NOMO-1 treated with DMSO at 0.1 percent for 48 hours (cell line): ENCODE data around the gene BTBD10.

Experiments
- DNase-seq: peaks from one replicate; lab custom pipeline; 2025; ENCODE audit not compliant: unreplicated experiment; lab: John Stamatoyannopoulos, UW

BTBD10 gene

DNA sequence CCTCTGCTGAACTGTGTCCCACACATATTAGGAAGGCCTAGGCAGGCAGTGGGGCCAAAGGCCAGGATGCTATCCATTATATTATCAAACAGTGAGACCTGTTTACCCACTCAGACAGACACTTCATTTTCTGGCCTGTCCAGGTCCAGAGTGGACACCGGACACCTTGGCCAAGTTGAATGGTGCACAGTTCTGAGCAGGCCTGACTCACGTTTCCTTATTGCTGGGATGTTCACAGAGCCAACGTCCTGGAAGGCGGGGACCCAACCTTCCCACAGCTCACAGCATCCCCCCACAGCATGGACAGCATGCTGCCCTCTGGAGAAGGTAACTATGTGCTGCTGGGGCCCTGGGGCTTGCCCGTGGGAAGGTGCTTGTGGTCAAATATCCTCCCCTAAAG lies 86.6 kb downstream of the BTBD10 start:
- DNase-seq = no peak

DNA sequence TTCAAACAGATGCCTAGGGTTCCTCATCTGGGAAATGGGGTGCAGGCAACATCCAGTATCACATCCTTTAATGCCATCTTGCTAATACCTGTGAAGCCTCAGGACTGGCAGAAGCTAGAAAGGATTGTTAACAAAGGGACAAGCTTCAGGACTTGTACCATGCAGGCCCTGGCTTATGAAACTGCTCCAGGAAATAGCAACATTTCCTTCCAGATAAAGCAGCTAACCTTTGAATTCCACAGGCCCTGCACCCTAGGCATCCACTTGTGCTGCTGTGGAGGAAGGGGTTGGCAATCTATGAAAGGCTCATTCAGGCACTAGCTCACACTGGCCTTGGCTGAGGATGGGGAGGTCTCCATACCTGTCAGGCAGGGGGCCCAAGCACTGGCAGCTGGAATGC lies 87.2 kb downstream of the BTBD10 start:
- DNase-seq = no peak

DNA sequence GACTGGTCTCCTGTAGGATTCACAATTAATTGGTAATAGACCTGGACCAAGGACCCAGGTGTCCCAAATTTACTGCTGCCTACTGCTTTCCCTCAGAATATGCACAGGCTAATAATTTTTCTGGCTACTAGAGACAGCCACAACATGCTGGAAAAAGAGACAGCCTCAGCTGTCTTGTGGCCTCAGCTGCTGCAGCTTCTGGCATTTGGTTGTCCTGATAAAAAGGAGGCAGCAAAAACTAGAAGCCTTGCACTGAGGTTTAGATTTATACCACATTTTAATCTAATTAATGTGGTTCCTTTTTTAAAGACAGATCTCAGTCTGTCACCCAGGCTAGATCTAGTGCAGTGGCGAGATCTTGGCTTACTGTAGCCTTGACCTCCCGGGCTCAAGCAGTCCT lies 89.8 kb downstream of the BTBD10 start:
- DNase-seq = no peak

DNA sequence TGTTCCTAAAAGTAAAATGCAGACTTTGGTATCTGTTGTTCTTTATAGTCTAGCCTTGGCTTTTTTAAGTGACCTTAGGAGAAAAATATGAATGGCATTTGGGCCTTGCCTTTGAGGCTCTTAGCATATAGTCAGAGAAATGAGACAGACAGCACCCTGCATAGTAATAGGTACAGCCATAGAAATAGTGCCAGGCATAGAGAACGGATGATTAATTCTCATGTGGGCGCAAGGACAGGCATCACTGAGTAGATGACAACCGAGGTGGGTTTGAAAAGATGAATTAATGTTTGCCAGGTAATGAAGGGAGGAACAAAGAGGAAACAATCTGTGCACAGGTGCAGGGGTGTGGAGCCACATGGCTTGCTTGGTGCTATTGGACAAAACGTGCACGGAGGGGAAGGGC lies 95.0 kb downstream of the BTBD10 start:
- DNase-seq = no peak

DNA sequence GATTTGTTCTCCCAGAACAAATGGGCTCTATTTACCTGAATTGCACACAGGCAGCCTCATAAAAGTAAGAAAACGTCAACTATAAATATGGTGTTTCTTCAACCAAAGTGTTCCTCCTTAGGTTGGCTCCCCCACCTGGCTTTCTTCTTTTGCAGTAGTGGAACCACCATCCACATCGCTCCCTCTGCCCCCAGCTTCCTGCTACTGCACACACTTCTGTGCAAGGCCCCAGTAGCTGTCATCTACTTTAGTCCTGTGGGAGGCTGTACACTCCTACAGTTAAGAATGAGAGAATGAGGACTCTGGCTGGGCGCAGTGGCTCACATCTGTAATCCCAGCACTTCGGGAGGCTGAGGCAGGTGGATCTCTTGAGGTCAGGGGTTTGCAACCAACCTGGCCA lies 95.9 kb downstream of the BTBD10 start:
- no peak for DNase-seq

DNA sequence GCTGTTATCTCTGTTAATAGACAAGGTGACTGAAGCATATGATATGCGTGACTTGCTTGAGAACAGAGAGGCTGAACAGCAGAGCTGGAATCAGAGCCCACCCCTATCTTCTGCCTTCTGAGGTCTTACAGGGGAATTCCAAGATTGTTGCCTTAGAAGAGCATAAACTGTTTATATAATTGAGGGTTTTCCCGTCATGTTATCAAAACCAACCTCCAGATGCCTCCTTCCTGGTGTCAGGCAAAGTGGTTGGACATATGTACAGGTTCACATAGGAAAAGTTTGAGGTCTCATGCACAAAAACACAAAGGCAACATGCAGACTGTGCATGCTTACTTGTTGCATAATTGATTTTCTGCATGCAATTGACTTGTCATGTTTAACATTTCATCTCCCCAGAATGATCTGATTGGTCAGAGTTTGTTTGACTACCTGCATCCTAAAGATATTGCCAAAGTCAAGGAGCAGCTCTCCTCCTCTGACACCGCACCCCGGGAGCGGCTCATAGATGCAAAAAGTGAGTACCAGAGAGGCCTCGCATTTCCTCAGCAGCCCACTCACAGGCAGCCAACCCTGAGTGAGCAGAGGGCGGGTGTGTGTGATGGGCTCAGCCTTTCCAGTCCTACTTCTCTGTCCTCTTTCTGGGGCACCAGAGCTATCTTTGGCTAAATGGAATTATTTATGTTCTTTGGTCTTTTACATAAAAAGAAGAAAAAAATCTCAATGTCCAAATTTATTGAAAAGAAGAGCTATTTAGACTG lies 96.6 kb downstream of the BTBD10 start:
- no peak for DNase-seq

DNA sequence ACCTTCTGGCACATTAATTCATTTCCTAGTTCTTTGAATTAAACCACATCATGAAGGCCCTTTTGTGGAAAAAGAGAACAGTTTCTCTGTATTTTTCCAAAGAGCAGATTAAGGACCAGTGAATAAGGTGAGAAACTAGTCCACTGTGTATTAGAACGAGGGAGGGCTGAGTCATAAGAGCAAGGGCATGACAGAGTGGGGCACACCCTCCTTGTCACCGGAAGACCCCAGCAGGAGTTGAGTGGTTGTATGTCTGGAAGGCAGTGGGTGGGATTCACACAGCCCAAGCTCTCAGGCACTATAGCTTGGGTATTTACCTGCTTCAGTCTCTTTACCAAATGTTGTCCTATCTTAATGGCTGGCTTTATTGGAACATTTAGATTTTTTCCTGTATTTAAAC lies 98.6 kb downstream of the BTBD10 start:
- DNase-seq = no peak

DNA sequence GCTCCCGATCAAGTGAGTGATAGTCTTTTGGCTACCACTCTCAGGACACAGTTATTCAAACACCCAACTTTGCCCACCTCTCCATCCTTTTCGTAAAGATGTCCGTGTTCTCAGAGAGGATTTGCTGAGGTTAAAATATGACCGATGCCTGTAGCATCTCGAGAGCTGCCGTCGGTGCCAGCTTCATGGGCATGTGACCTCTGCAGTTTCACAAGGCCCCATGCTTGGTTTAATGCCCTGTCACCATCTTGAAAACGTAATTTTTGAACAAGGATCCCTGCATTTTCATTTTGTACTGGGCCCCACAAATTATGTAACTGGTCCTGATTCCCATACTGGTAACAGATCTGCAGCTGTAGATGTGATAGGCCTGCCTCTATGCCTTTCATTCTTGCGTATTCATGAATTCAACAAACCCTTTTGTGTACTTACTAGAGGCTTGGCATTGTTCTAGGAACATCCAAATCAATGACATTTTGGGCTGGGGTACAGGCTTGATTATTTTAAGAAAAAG lies 100.4 kb downstream of the BTBD10 start:
- DNase-seq = no peak

DNA sequence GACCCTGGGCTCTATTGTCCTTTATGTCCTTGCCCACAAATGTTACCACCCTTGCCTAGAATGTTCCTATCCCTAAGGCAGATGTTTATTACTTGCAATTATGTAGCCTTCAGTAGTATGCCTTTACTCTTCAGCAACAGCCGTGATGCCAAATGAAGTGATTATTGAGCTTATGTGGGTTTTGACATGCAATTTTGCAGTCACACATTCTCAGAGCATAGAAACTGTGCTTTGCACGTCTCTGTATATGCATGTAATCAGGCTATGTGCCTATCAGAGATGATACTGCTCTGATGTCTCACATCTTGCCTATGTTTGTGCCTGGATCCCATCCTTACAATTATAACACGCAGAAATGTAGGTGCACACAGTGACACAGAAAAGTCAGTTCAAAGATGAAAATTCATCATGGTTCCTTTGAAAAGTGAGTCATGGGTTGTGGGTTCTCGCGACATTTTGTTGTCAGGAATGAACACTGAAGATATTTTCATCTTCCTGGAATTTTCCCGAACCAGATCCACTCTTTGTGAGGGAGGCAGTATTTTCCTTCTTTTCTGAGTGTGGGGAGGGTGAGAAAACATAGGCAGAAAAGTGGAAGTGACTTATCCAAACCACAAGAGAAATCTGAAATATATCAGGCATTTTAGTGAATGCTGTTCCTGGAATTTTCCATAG lies 104.3 kb downstream of the BTBD10 start:
- DNase-seq = no peak

DNA sequence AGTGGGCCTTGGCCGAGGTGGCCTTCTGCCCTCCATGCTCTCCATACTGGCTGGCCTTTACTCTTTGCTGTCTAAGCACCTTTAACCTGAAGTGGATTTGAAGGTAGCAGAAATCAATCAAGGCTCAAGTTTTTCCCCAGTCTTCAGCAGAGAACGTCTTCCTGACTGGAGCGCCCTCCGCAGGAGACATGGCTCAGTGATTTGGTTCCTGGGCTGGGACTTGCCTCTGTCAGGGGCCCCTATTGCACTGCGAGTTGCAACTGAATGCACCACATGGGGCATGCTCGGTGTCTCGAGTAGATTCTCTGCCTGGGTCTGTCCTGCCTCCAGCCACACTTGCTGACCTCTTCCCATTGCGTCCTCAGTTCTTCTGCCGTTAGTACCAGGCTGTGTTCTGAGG lies 105.8 kb downstream of the BTBD10 start:
- no peak for DNase-seq

DNA sequence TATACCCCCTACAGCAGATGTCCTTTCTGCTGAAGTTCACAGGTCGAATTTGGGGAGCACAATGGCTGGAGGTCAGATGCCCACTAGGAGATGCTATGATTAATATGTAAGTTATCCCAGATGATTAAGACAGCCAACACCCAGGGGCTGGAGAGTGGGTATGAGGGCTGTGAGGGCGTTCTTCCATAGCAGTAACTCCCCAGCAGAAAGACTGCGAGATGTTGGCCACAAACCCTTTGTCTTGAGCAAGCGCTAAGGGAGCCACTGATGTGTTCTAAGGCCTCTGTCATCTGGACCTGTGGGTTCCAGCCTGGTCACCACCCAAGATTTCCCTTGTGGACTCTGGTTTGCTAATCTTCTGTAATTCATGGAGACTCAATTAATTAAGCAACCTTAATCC lies 107.8 kb downstream of the BTBD10 start:
- no peak for DNase-seq

DNA sequence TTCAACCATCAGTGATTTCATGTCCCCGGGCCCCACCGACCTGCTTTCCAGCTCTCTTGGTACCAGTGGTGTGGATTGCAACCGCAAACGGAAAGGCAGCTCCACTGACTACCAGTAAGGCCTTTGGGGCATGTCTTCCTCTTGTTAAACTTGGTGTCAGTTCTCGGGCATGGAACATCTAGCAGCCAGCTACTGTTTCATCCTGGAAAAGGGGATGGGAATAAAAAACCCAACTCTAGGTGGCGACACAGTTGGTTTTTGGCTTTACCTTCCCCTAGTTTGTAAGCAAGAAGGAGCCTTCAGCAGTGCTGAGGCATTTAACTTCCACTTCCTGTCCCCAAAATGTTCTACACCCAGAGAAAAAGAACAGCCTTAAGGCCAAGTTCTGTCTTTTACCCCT lies 108.7 kb downstream of the BTBD10 start:
- no peak for DNase-seq

DNA sequence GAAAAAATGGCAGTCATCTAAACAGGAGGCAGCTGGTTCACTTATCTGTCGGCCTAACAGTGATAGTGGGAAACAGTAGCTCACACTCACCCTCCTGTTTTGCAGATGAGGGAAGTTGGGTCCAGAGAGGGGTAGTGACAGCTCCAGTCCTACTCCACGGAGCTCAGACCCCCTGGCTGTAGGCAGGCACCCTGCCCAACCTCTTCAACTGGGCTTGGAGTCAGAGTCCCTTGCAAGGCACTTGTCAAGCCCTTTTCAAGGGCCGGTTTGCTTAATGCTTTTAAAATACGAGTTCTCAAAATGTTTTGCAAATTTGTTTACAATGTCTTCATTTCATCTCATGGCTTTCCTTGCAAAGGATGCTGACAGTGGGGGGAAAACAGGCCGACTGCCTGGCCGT lies 110.3 kb downstream of the BTBD10 start:
- no peak for DNase-seq

DNA sequence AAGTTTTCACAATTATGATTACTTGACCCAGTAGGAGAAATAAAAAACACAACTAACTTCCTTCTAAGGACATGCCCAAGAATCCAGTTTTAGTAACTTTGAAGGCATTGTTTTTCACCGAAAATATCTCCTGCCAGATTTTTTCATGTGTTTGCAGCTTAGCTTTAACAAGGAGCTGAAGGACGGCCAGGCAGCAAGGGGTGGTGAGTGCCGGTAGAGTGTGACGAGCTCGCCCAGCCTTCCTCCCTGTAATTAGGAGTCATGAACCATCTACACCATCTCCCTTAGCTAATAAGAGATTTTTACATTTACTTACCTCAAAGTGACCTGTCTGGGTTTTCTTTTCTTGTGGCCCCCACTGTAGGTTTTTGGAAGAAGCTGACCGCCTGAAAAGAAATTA lies 113.4 kb downstream of the BTBD10 start:
- no peak for DNase-seq

DNA sequence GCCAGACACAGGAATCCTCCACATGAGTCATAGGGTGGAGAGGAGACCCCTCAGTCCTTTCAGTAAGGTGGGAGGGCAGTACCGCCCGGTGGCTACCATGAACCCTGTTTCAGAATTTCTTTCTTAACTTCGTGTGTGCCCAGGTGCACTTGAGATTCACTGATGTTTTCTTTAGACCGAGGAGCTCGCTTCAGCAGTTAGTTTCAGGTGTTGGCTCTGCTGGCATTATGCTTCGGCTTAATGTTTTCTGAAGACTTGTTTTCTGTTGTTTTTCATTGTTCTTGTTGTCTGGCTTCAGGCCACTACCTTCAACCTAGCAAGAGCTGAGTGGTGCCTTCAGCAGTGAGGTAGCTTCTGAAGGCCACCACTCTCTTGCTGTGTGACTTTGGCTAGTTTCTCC lies 114.0 kb downstream of the BTBD10 start:
- no peak for DNase-seq

DNA sequence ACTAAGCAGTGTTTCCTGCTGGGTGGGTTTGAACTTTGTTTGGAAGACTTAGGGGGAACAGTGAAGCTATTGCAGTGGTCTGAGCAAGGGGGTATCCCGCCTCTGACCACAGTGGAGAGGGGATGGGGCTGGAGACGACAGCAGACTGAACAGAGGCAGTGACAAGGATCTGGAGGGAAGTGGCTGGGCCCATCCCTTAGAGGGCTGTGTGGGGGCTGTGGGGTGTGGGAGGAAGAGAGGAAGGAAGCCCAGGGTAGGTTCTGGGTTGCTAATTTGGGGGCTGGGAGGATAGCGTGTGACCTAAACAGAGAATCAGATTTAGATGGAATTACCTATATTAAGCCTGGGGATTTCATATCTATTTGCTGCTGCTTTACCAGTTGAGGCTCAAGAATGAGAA lies 114.7 kb downstream of the BTBD10 start:
- DNase-seq = no peak

DNA sequence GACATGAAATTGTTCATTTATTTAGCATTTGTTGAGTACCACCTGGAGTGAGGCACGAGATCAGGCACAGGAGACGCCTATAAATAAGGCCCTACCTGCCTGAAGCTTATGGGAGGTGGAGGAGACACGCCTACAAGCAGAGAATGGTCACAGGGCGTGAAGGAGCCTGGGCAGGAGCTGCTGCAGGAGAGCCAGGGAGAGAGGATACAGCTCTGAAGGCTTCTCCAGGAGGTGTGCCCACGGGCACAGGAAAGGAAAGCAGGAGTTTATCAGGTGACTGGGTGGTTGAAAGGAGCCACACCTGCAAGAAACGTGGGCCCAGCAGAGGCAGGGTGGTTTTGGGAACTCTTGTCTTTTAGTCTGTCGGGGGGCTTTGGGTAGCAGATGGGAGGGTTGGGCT lies 115.1 kb downstream of the BTBD10 start:
- no peak for DNase-seq

DNA sequence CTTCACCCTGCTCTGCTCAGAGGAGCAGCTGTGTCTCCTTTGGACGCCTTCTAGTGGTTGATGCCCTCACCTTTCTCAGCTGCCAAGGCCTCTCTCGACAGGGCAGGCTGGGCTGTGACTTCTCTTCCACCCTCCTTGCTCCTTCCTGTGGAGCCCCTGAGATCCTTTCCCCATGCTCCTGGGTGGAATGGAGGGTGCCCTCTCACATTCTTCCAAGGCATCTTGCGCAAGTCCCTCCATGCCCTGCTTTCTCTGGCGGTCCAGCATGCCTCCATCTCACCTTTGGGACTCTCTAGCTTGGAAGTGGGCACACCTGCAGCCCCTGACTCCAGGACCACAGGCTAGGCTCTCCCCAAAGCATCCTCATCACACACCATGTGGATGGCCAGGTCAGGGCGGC lies 116.6 kb downstream of the BTBD10 start:
- no peak for DNase-seq

DNA sequence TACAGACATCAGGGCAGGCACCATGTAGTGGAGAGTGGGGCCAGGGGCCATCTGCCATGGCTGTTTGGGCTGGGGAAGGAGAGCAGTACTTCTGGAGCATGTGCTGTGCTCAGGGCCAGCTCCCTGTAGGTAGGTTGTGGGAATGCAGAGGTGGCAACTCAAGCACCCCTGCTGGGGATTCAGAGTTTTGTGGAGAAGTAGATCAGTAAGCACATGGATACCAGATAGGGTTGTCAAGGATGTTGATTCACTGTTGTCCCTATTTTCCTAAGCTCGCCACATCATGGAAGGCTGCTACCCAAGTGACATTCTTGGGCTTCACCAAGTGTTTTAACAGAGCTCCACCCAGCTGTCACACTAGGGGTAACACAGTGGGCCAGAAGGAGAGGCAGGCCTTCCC lies 118.2 kb downstream of the BTBD10 start:
- DNase-seq = no peak

DNA sequence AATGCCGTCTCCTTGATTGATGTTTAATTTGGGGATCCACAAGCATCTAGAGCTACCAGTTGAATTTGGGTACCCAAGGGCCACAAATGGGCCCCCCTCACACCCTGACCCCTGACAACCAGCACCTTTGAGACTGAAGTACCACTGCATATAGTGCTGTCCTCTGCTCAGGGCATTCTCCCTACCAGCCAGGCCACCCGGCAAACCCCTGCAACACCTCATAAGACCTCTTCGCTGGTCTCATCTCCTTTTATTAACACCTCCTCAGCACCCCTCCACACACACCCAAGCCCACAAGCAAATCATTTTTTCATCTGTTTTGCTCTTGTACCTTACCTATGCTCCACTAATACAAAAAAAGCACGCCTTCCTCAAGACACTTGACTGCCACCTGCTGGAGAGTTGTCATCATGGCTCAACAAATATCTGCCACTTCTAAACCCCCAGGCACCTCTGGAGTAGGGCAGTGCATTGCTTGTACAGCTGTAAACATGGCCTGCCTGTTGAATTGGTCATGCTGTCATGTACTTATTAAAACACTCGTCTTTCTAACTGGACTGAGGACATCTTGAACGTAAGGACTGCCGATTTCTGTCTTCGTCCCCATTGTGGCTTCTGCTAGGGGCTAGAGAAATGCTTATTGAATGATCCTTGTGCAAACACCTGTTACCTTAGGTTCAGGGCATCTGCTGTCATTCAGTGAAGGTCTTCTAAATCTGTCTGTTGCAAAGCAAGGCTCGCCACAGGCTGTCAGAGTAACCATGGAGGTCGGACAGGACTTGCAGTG lies 118.9 kb downstream of the BTBD10 start:
- peak; percentile 62 for DNase-seq

DNA sequence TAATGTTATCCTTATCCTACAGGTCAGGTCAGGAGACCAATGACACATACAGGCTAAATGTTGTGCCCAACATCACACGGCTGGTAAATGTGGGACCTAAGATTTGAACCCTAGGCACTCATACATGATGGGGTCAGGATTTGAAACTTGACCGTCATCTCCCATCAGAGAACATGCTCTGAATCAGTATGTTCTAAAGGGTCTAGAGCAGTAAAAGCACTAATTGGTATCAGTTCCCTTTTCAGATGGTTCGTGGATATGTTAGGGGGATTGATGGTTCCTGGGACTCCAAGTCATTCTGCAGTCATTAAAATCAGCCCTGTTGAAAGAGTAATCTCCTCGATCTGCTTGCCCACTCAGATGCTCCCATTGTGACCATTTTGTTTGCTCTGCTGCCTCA lies 120.0 kb downstream of the BTBD10 start:
- DNase-seq = peak; percentile 38

DNA sequence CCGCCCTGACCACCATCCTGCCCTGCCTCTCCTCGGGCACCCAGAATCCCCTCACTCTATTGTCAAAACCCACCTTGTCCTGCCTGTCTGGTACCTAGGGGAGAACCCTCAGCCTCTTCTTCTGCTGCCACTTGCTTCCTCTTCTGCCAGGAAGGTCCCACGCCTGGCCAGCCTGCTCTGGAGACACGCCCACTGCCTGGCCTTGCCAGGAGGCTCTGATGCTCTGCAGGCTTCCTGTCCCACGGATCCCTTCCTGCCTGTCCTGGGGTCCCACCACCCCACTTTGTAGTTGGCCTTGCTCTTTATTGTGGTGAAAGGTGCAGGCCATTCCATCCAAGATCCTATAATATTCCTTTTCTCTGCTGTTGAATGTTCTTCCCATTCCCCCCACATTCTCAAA lies 122.0 kb downstream of the BTBD10 start:
- DNase-seq = no peak
